Upper lobe of right lung (tissue), 1 donor: ENCODE measurements around the gene GNAI2. TPM values are rescaled to one million over a fixed set of nuclear protein-coding genes. Genes with fewer than 3 reads are reported as not detected.

ENCODE experiments used
- ATAC-seq: fragments of 200-7000 bp; cut with Tn5 transposase; one replicate; pipeline ENCODE4 v1.9.1; 2020; ENCODE audit warnings: mild to moderate bottlenecking, moderate library complexity
- DNase-seq: peaks from one replicate; pipeline ENCODE4 v3.0.0-alpha.2; 2020
- H3K27ac ChIP-seq: fragments of 200-600 bp; one replicate; pipeline ENCODE4 v1.8.0; 2022
- H3K27me3 ChIP-seq: fragments of 200-600 bp; one replicate; pipeline ENCODE4 v1.8.0; 2022; ENCODE audit warnings: mild to moderate bottlenecking
- H3K36me3 ChIP-seq: fragments of 200-600 bp; one replicate; pipeline ENCODE4 v1.8.0; 2022
- H3K4me1 ChIP-seq: fragments of 200-600 bp; one replicate; pipeline ENCODE4 v1.8.0; 2022
- H3K4me3 ChIP-seq: fragments of 200-600 bp; one replicate; pipeline ENCODE4 v1.8.0; 2022; ENCODE audit warnings: mild to moderate bottlenecking
- H3K9me3 ChIP-seq: fragments of 200-600 bp; one replicate; pipeline ENCODE4 v1.8.0; 2022
- intact Hi-C: fragments of 100-400 bp; cut with DNase I; formaldehyde crosslinking; loops from one replicate; pipeline ENCODE4 v1.11.0; 2022
- total RNA-seq: library from RNA; stranded (reverse); fragmentation: NEBNext Ultra II Directional; extraction: Animal tissue kit (Norgen Biotek cat#: 25700); gene quantifications from one replicate; pipeline ENCODE4 v1.2.1, GENCODE V29; 2021
- TF ChIP-seq, protein P1 (sequence below): fragments of 200-600 bp; IDR thresholded peaks from one replicate; pipeline ENCODE4 v1.8.0; 2022; ENCODE audit warnings: antibody characterized with exemption
- donor health status: DM: no; HTN: yes; CAD: no; lungs with severe emphysema.

The GNAI2 gene
- total RNA-seq, 1 donor from 2014 or later: 321 TPM

DNA sequence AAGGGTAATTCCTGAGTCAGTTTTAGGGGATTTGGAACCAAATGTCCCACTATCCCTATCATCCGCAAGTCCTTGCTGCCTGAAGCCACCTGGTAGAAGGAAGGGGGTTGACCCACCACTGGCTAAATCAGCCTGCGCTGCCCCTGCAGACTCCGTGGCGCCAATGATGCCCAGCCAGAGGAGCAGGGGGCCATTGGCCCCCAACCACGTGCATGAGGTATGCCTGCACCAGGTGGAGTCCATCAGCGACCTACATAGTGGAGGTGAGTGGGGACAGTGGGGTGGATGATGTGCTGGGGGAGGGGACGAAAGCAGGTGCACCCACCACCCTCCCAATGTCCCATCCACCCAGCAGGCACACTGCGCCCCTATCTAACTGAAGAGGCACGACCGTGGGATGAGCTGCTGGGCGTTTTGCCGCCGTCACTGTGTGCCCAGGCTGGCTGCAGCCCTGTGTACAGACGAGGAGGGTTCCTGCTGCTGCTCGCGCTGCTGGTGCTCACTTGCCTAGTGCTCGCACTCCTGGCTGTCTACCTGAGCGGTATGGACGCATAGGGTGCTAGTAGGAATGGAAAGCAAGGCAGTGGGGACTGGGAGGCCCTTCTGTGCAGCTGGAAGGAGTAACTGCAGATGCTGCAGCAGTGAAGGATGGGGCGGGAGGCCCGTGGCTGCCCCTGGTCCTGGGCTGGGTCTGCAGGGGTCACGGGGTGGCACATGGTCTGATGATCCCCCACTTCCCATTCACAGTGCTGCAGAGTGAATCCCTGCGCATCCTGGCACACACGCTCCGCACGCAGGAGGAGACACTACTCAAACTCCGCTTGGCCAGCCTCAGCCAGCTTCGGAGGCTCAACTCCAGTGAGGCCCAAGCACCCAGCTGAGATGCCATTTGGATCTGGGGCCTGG is 50.6 kb downstream of the GNAI2 start:
- intact Hi-C loops: no loop called here
- Histone ChIP-seq H3K4me3 (no peak overlapping the region), H3K27me3 (no peaks in the 10 kb centered on the region), H3K4me1 (peaks cover 8% of the 10 kb centered on the region), H3K27ac (no peak overlapping the region), H3K9me3 (no peaks in the 10 kb centered on the region), H3K36me3 (peaks cover 31% of the 10 kb centered on the region)
- ATAC-seq (no peak), DNase-seq (no peak)
- TF ChIP-seq, protein P1, sequence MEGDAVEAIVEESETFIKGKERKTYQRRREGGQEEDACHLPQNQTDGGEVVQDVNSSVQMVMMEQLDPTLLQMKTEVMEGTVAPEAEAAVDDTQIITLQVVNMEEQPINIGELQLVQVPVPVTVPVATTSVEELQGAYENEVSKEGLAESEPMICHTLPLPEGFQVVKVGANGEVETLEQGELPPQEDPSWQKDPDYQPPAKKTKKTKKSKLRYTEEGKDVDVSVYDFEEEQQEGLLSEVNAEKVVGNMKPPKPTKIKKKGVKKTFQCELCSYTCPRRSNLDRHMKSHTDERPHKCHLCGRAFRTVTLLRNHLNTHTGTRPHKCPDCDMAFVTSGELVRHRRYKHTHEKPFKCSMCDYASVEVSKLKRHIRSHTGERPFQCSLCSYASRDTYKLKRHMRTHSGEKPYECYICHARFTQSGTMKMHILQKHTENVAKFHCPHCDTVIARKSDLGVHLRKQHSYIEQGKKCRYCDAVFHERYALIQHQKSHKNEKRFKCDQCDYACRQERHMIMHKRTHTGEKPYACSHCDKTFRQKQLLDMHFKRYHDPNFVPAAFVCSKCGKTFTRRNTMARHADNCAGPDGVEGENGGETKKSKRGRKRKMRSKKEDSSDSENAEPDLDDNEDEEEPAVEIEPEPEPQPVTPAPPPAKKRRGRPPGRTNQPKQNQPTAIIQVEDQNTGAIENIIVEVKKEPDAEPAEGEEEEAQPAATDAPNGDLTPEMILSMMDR: no peak

DNA sequence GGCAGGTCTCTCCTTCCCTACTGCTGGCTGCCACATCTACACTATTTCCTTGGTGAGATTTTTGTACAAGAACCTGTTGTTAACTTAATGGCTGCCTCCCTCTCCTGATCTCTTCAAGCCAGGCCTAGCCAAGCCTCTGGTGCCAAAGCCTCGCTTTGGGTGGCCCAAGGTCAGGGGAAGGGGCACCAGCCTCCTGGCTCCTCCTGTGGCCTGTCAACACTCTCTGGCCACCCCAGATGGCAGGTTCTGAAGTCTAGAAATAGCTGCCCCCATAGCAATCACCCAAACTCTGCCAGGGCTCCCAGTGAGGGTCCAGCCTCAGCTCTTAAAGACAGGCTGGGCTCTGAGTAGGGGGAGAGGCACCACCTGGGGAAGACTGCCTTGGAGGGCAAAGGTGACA is 51.3 kb downstream of the GNAI2 start:
- Histone ChIP-seq H3K9me3 (no peaks in the 10 kb centered on the region), H3K36me3 (peaks cover 31% of the 10 kb centered on the region), H3K4me3 (no peak overlapping the region), H3K27me3 (no peaks in the 10 kb centered on the region), H3K27ac (no peak overlapping the region), H3K4me1 (peaks cover 9% of the 10 kb centered on the region)
- intact Hi-C loops: no loop called here
- DNase-seq (no peak), ATAC-seq (no peak)
- TF ChIP-seq, protein P1: no peak

DNA sequence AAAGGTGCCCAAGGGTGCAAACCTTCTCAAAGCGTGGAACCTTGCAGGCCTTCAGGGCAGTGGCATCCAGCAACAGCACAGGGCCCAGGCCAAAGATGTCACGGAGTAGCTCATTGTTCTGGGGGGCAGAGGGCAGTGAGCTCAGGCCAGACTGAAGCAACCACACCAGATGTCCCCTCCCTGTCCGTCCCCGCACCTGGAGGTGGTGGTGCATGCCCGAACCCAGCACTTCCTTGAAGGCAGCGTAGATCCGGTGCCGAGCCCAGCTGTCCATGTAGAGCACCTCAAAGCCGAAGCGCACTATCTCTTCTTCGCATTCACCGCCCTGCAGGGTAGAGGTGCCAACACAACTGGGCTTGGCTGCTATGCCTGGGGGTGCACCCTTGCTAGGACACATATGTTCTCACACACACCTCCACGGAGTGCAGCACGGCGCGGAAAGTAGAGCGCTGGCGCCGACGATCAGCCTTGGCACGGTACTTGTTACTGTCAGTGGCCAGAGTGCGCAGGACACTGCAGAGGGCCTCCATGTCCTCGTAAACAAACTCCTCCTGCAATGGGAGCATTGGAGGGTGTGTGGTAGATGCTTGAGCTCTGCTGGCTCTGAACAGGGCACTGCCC is 52.5 kb downstream of the GNAI2 start:
- intact Hi-C loops: no loop called here
- no peak for DNase-seq
- TF ChIP-seq, protein P1: no peak
- Histone ChIP-seq H3K36me3 (peaks cover 31% of the 10 kb centered on the region), H3K9me3 (no peaks in the 10 kb centered on the region), H3K27me3 (no peaks in the 10 kb centered on the region), H3K27ac (no peak overlapping the region), H3K4me1 (peaks cover 16% of the 10 kb centered on the region), H3K4me3 (no peak overlapping the region)
- no peak for ATAC-seq

DNA sequence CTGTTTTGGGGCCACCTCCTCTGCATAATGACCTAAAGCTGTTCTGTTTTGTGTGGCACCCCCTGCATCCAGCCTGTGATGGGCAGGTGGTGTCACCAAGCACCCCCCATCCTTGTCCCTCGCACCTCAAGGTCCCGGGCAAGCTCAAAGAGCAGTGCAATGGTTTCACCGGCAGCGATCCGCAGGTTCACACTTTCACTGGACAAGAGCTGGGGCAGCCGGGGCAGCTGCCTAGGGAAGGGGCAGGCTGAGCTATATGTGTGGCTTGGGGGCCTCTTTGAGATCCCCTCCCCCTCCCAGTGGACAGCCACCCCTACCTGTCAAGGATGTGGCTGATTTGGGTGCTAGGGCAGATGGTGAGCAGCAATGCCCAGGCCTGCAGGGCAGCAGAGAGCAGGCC is 53.1 kb downstream of the GNAI2 start:
- H3K4me3 ChIP-seq: no peak overlapping the region
- no peak for DNase-seq
- no peaks in the 10 kb centered on the region for H3K9me3 ChIP-seq
- peaks cover 31% of the 10 kb centered on the region for H3K36me3 ChIP-seq
- no peak overlapping the region for H3K27ac ChIP-seq
- ATAC-seq: no peak
- peaks cover 16% of the 10 kb centered on the region for H3K4me1 ChIP-seq
- intact Hi-C loops: no loop called here
- no peaks in the 10 kb centered on the region for H3K27me3 ChIP-seq
- TF ChIP-seq, protein P1: no peak

DNA sequence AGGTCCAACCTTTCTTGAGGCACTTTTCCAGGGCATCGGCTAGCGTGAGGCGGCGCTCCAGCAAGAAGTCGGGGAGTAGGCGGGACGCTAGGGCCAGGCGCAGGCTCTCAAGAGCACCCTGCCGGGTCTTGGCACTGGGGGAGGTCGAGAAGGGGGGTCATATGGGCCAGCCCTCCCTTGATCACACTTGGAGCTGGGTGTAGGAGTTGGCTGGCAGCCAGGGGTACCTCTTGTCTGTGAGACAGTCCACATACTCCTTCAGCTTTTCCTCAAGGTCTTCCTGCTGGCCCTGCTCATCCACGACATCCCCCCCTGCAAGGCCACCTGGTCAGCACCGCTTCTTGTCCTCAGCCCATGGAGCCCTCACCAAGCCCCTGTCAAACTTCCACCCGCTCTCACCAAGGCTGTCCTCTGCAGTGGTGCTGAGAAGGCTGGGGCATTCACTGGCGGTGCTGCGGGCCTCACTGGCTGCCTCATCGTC is 54.2 kb downstream of the GNAI2 start:
- DNase-seq (no peak), ATAC-seq (no peak)
- peaks cover 31% of the 10 kb centered on the region for H3K36me3 ChIP-seq
- H3K27ac ChIP-seq: no peak overlapping the region
- no peaks in the 10 kb centered on the region for H3K27me3 ChIP-seq
- TF ChIP-seq, protein P1: no peak
- no peaks in the 10 kb centered on the region for H3K9me3 ChIP-seq
- intact Hi-C loops: no loop called here
- peaks cover 16% of the 10 kb centered on the region for H3K4me1 ChIP-seq
- no peak overlapping the region for H3K4me3 ChIP-seq
